Stimulated activated naive B cell treated with anti-CD40 and anti-IgM and Interleukin-4, amounts not matched to agents 10 μg/mL and 1 μg/mL and 100 μg/mL, for 72 hours (primary cell): ENCODE results near the gene LYAR.

Experiments
- ATAC-seq, 2 donors: fragments of 150-1000 bp; cut with Tn5 transposase; replicated peaks; 2 replicates each; pipeline ENCODE4 v1.10.0; 2021; ENCODE audit warnings: moderate library complexity in 1 of 2
- DNase-seq: peaks from one replicate; pipeline ENCODE4 v3.0.0; 2021
- H3K27ac Mint-ChIP-seq: one replicate; pipeline ENCODE4 v1.8.0; 2022; ENCODE audit warnings: mild to moderate bottlenecking, mixed read lengths
- H3K27me3 Mint-ChIP-seq, 2 donors: one replicate each; pipeline ENCODE4 v1.8.0; 2022; ENCODE audit warnings: mixed read lengths in 2 of 2
- H3K36me3 Mint-ChIP-seq, 2 donors: one replicate each; pipeline ENCODE4 v1.8.0; 2022; ENCODE audit warnings: mixed read lengths in 2 of 2, mild to moderate bottlenecking in 1 of 2
- H3K4me1 Mint-ChIP-seq, 2 donors: one replicate each; pipeline ENCODE4 v1.8.0; 2022; ENCODE audit warnings: mixed read lengths in 2 of 2, mild to moderate bottlenecking in 1 of 2
- H3K4me3 Mint-ChIP-seq, 2 donors: one replicate each; pipeline ENCODE4 v1.8.0; 2022; ENCODE audit warnings: mild to moderate bottlenecking in 2 of 2, mixed read lengths in 2 of 2, moderate library complexity in 1 of 2
- H3K9me3 Mint-ChIP-seq, 2 donors: one replicate each; pipeline ENCODE4 v1.8.0; 2022; ENCODE audit warnings: mixed read lengths in 2 of 2, mild to moderate bottlenecking in 1 of 2

The LYAR gene

GRCh38 chr4:4296283-4296846 is 6.4 kb upstream of the LYAR start:
- no peak overlapping the region for H3K4me3 Mint-ChIP-seq
- no peak for DNase-seq
- peaks cover 24 to 29% of the 10 kb centered on the region in 2 donors for H3K36me3 Mint-ChIP-seq
- no peak for ATAC-seq
- peaks cover 11% of the 10 kb centered on the region in 2 donors for H3K9me3 Mint-ChIP-seq
- peaks cover 17 to 19% of the 10 kb centered on the region in 2 donors for H3K4me1 Mint-ChIP-seq
- H3K27ac Mint-ChIP-seq, result no peak overlapping the region
- no peaks in the 10 kb centered on the region for H3K27me3 Mint-ChIP-seq

GRCh38 chr4:4293279-4293678 is 3.3 kb upstream of the LYAR start:
- DNase-seq, result no peak
- Mint-ChIP-seq H3K9me3 (peaks cover 11% of the 10 kb centered on the region in 2 donors), H3K27me3 (no peaks in the 10 kb centered on the region), H3K27ac (peak overlapping the region; percentile 37), H3K36me3 (peaks cover 25 to 29% of the 10 kb centered on the region in 2 donors), H3K4me3 (no peak overlapping the region), H3K4me1 (peaks cover 28 to 43% of the 10 kb centered on the region in 2 donors)
- ATAC-seq, result no peak

GRCh38 chr4:4289597-4289940 is 385 bp downstream of the LYAR start:
- no peaks in the 10 kb centered on the region for H3K27me3 Mint-ChIP-seq
- peak overlapping the region; percentile 94 for H3K27ac Mint-ChIP-seq
- peak overlapping the region; percentile 96 to 100 for H3K4me3 Mint-ChIP-seq
- peaks cover 9 to 21% of the 10 kb centered on the region in 2 donors for H3K36me3 Mint-ChIP-seq
- no peaks in the 10 kb centered on the region for H3K9me3 Mint-ChIP-seq
- DNase-seq (no peak), ATAC-seq (peak; percentile 13)
- peaks cover 19 to 51% of the 10 kb centered on the region in 2 donors for H3K4me1 Mint-ChIP-seq

GRCh38 chr4:4289055-4289454 is 899 bp downstream of the LYAR start:
- DNase-seq, result no peak
- no peaks in the 10 kb centered on the region for H3K27me3 Mint-ChIP-seq
- H3K27ac Mint-ChIP-seq, result peak overlapping the region; percentile 94
- no peak for ATAC-seq
- H3K4me1 Mint-ChIP-seq, result peaks cover 19 to 51% of the 10 kb centered on the region in 2 donors
- H3K9me3 Mint-ChIP-seq, result no peaks in the 10 kb centered on the region
- H3K36me3 Mint-ChIP-seq, result peaks cover 9 to 21% of the 10 kb centered on the region in 2 donors
- H3K4me3 Mint-ChIP-seq, result peak overlapping the region; percentile 96 to 100

GRCh38 chr4:4288098-4288497 is 1.9 kb downstream of the LYAR start:
- H3K36me3 Mint-ChIP-seq, result peaks cover 9 to 22% of the 10 kb centered on the region in 2 donors
- H3K4me3 Mint-ChIP-seq, result no peak overlapping the region
- H3K9me3 Mint-ChIP-seq, result no peaks in the 10 kb centered on the region
- H3K27ac Mint-ChIP-seq, result no peak overlapping the region
- no peak for ATAC-seq
- peaks cover 16 to 45% of the 10 kb centered on the region in 2 donors for H3K4me1 Mint-ChIP-seq
- no peaks in the 10 kb centered on the region for H3K27me3 Mint-ChIP-seq
- DNase-seq, result no peak

GRCh38 chr4:4284827-4285618 is 4.9 kb downstream of the LYAR start:
- peaks cover 16 to 40% of the 10 kb centered on the region in 2 donors for H3K36me3 Mint-ChIP-seq

GRCh38 chr4:4281787-4282186 is 8.2 kb downstream of the LYAR start:
- no peaks in the 10 kb centered on the region for H3K27me3 Mint-ChIP-seq

More at GRCh38 chr4:4284827-4285618, 4.9 kb downstream of the LYAR start:
- DNase-seq, result no peak
- ATAC-seq, result no peak
- Mint-ChIP-seq H3K4me1 (peaks cover 11 to 30% of the 10 kb centered on the region in 2 donors), H3K27me3 (no peaks in the 10 kb centered on the region), H3K4me3 (no peak overlapping the region), H3K27ac (no peak overlapping the region), H3K9me3 (no peaks in the 10 kb centered on the region)

GRCh38 chr4:4277531-4277930 is 12.4 kb downstream of the LYAR start:
- no peaks in the 10 kb centered on the region for H3K27me3 Mint-ChIP-seq
- no peaks in the 10 kb centered on the region for H3K4me1 Mint-ChIP-seq
- ATAC-seq (no peak), DNase-seq (no peak)
- H3K27ac Mint-ChIP-seq, result no peak overlapping the region
- no peak overlapping the region for H3K4me3 Mint-ChIP-seq
- H3K9me3 Mint-ChIP-seq, result no peaks in the 10 kb centered on the region
- H3K36me3 Mint-ChIP-seq, result peaks cover 35 to 59% of the 10 kb centered on the region in 2 donors

More at GRCh38 chr4:4281787-4282186, 8.2 kb downstream of the LYAR start:
- no peaks in the 10 kb centered on the region for H3K9me3 Mint-ChIP-seq
- H3K27ac Mint-ChIP-seq, result no peak overlapping the region
- H3K36me3 Mint-ChIP-seq, result peaks cover 17 to 46% of the 10 kb centered on the region in 2 donors
- no peak overlapping the region for H3K4me3 Mint-ChIP-seq
- ATAC-seq (no peak), DNase-seq (no peak)
- H3K4me1 Mint-ChIP-seq, result no peaks in the 10 kb centered on the region

GRCh38 chr4:4274226-4274625 is 15.7 kb downstream of the LYAR start:
- Mint-ChIP-seq H3K9me3 (no peaks in the 10 kb centered on the region), H3K4me1 (no peaks in the 10 kb centered on the region), H3K4me3 (no peak overlapping the region), H3K27ac (no peak overlapping the region), H3K36me3 (peaks cover 35 to 62% of the 10 kb centered on the region in 2 donors), H3K27me3 (no peaks in the 10 kb centered on the region)
- ATAC-seq, result no peak
- no peak for DNase-seq

- Mint-ChIP-seq H3K27me3 (no peaks in the 10 kb centered on the region), H3K4me1 (peaks cover 0 to 3% of the 10 kb centered on the region in 2 donors), H3K36me3 (peaks cover 39 to 64% of the 10 kb centered on the region in 2 donors), H3K27ac (no peak overlapping the region), H3K9me3 (no peaks in the 10 kb centered on the region), H3K4me3 (no peak overlapping the region)
- ATAC-seq (no peak), DNase-seq (no peak)
Measured at GRCh38 chr4:4271912-4272311, 18.0 kb downstream of the LYAR start.

- no peaks in the 10 kb centered on the region for H3K27me3 Mint-ChIP-seq
- no peak overlapping the region for H3K4me3 Mint-ChIP-seq
- peaks cover 3 to 4% of the 10 kb centered on the region in 2 donors for H3K9me3 Mint-ChIP-seq
- no peak overlapping the region for H3K27ac Mint-ChIP-seq
- peaks cover 0 to 3% of the 10 kb centered on the region in 2 donors for H3K4me1 Mint-ChIP-seq
- DNase-seq (no peak), ATAC-seq (no peak)
- peaks cover 40 to 69% of the 10 kb centered on the region in 2 donors for H3K36me3 Mint-ChIP-seq
Measured at GRCh38 chr4:4270529-4270928, 19.4 kb downstream of the LYAR start.

- H3K4me1 Mint-ChIP-seq, result peaks cover 0 to 3% of the 10 kb centered on the region in 2 donors
- H3K9me3 Mint-ChIP-seq, result peaks cover 3 to 4% of the 10 kb centered on the region in 2 donors
- no peaks in the 10 kb centered on the region for H3K27me3 Mint-ChIP-seq
- H3K27ac Mint-ChIP-seq, result no peak overlapping the region
- no peak overlapping the region for H3K4me3 Mint-ChIP-seq
- peaks cover 39 to 67% of the 10 kb centered on the region in 2 donors for H3K36me3 Mint-ChIP-seq
- ATAC-seq, result no peak
- no peak for DNase-seq
Measured at GRCh38 chr4:4269856-4270255, 20.1 kb downstream of the LYAR start.

- no peak overlapping the region for H3K4me3 Mint-ChIP-seq
- H3K36me3 Mint-ChIP-seq, result peaks cover 34 to 62% of the 10 kb centered on the region in 2 donors
- no peak overlapping the region for H3K27ac Mint-ChIP-seq
- H3K27me3 Mint-ChIP-seq, result no peaks in the 10 kb centered on the region
- ATAC-seq (no peak), DNase-seq (no peak)
- H3K9me3 Mint-ChIP-seq, result peaks cover 3 to 4% of the 10 kb centered on the region in 2 donors
- peaks cover 0 to 3% of the 10 kb centered on the region in 2 donors for H3K4me1 Mint-ChIP-seq
Measured at GRCh38 chr4:4269331-4269731, 20.6 kb downstream of the LYAR start.

GRCh38 chr4:4268776-4269175 is 21.2 kb downstream of the LYAR start:
- Mint-ChIP-seq H3K36me3 (peaks cover 32 to 58% of the 10 kb centered on the region in 2 donors), H3K4me3 (no peak overlapping the region), H3K9me3 (peaks cover 3 to 4% of the 10 kb centered on the region in 2 donors), H3K27ac (peak overlapping the region; percentile 42), H3K27me3 (no peaks in the 10 kb centered on the region), H3K4me1 (peaks cover 0 to 3% of the 10 kb centered on the region in 2 donors)
- DNase-seq (no peak), ATAC-seq (no peak)

GRCh38 chr4:4267981-4268380 is 22.0 kb downstream of the LYAR start:
- H3K9me3 Mint-ChIP-seq, result peaks cover 3 to 4% of the 10 kb centered on the region in 2 donors
- H3K27me3 Mint-ChIP-seq, result no peaks in the 10 kb centered on the region
- H3K27ac Mint-ChIP-seq, result no peak overlapping the region
- peaks cover 32 to 52% of the 10 kb centered on the region in 2 donors for H3K36me3 Mint-ChIP-seq
- H3K4me3 Mint-ChIP-seq, result no peak overlapping the region
- peaks cover 0 to 3% of the 10 kb centered on the region in 2 donors for H3K4me1 Mint-ChIP-seq
- no peak for DNase-seq
- no peak for ATAC-seq
